Fibroblast of pulmonary artery (primary cell): ENCODE results near the gene CTSK.

ENCODE experiments used
- DNase-seq: peaks from one replicate; pipeline ENCODE4 v3.0.0-alpha.2; 2010; ENCODE audit warnings: low read depth
- H3K4me3 ChIP-seq: replicated peaks from 2 replicates; pipeline ENCODE4 v1.5.1; 2011; ENCODE audit warnings: low read depth, mild to moderate bottlenecking, control low read depth, low read length, moderate library complexity
- TF ChIP-seq, protein P1 (sequence below): IDR thresholded peaks from 2 replicates; pipeline ENCODE4 v1.5.1; 2011; ENCODE audit warnings: mild to moderate bottlenecking, control low read depth, low read length, inconsistent platforms; ENCODE audit errors: missing control alignments

CTSK gene

DNA sequence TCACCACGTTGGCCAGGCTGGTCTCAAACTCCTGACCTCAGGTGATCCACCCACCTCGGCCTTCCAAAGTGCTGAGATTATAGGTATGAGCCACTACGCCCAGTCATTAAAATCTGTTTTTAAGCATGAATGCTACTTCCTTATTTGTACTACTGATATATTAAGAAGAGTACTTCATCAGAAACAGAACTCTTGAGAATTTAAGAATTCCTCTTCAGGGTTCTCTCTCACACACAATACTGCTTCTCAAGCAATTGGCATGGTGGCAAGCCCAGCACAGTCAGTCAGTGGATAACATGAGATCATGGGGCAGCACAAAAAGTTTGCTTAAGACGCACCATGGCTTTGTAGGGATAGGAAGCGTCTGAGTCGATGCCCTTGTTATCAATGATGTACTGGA is 56.6 kb downstream of the CTSK start:
- no peak overlapping the region for H3K4me3 ChIP-seq
- DNase-seq, result no peak
- TF ChIP-seq, protein P1, sequence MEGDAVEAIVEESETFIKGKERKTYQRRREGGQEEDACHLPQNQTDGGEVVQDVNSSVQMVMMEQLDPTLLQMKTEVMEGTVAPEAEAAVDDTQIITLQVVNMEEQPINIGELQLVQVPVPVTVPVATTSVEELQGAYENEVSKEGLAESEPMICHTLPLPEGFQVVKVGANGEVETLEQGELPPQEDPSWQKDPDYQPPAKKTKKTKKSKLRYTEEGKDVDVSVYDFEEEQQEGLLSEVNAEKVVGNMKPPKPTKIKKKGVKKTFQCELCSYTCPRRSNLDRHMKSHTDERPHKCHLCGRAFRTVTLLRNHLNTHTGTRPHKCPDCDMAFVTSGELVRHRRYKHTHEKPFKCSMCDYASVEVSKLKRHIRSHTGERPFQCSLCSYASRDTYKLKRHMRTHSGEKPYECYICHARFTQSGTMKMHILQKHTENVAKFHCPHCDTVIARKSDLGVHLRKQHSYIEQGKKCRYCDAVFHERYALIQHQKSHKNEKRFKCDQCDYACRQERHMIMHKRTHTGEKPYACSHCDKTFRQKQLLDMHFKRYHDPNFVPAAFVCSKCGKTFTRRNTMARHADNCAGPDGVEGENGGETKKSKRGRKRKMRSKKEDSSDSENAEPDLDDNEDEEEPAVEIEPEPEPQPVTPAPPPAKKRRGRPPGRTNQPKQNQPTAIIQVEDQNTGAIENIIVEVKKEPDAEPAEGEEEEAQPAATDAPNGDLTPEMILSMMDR, result no peak

DNA sequence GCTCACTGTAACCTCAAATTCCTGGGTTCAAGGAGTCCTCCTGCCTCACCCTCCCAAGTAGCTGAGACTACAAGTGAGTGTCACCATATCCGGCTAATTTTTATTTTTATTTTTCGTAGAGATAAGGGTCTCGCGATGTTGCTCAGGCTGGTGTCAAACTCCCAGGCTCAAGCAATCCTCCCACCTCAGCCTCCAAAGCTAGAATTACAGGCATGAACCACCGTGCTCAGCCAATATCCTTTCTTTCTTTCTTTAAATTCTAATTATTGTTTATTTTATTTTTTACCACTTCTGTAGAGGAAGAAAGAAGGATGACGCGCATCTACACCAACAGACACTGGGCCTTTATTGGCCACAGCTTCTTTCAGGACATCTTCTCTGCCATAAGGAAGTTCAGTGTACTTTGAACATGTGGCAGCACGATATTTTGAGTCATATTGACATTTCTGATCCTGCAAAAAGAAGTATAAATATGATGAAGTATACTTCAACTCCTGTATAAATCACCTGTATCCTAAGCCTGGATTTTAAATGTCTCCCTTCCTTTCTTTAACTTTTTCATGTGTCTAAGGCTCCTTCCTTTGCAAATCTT is 58.2 kb downstream of the CTSK start:
- DNase-seq, result no peak
- H3K4me3 ChIP-seq, result no peak overlapping the region

DNA sequence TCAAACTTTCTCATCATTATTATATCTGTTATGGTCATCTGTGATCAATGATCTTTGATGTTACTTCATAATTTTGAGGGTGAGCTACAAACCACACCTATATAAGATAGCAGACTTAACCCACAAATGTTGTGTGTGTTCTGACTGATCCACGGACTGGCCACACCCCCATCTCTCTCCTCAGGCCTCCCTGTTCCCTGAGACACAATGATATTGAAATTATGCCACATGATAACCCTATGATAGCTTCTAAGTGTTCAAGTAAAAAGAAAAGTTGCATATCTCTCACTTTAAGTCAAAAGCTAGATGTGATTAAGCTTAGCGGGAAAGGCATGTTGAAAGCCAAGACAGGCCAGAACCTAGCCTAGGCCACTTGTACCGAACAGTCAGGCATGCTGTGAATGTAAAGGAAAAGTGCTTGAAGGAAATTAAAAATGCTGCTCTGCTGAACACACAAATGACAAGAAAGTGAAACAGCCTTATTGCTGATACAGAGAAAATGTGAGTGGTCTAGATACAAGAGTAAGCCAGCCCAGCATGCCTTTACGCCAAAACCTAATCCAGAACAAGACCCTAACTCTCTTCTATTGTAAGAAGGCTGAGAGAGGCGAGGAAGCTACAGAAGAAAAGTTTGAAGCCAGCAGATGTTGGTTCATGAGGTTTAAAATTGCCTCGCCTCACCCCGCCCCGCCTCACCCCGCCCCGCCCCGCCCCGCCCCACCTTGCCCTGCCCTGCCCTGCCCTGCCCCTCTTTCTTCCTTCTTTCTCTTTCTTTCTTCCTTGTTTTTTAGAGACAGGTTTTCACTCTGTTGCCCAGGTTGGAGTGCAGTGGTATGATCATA is 59.0 kb downstream of the CTSK start:
- no peak for DNase-seq
- no peak overlapping the region for H3K4me3 ChIP-seq
- TF ChIP-seq, protein P1, result no peak

More for the DNA sequence above, 58.2 kb downstream of the CTSK start:
- TF ChIP-seq, protein P1, result no peak
